ENCODE measurements around the gene MRPS30.
"Not testable (repeated sequence)": the region's sequence is repeated elsewhere in the genome, so short reads cannot be mapped to it uniquely, and the experiment has no call there.

MRPS30 gene

GRCh38 chr5:44814761-44815160, 6.0 kb downstream of the MRPS30 start:
- in situ Hi-C loops (cut with MboI; ENCODE audit: low sequenced_read_pairs) = no loop called here

GRCh38 chr5:44821164-44821563, 12.4 kb downstream of the MRPS30 start:
- in situ Hi-C loops (cut with MboI; ENCODE audit: low sequenced_read_pairs) = no loop called here

- in situ Hi-C loops (cut with MboI; ENCODE audit: low sequenced_read_pairs) = not testable (repeated sequence)
These were observed 15.9 kb downstream of the MRPS30 start for GRCh38 chr5:44824662-44825061.

GRCh38 chr5:44827681-44828080, 18.9 kb downstream of the MRPS30 start:
- in situ Hi-C loops (cut with MboI; ENCODE audit: low sequenced_read_pairs) = no loop called here

GRCh38 chr5:44828719-44829118, 20.0 kb downstream of the MRPS30 start:
- in situ Hi-C loops (cut with MboI; ENCODE audit: low sequenced_read_pairs) = no loop called here

GRCh38 chr5:44830951-44831350, 22.2 kb downstream of the MRPS30 start:
- in situ Hi-C loops (cut with MboI; ENCODE audit: low sequenced_read_pairs) = no loop called here

- in situ Hi-C loops (cut with MboI; ENCODE audit: low sequenced_read_pairs) = no loop called here
These were observed 24.5 kb downstream of the MRPS30 start for GRCh38 chr5:44833249-44833648.

- in situ Hi-C loops (cut with MboI; ENCODE audit: low sequenced_read_pairs) = no loop called here
These were observed 26.9 kb downstream of the MRPS30 start for GRCh38 chr5:44835693-44836092.

GRCh38 chr5:44839018-44839681, 30.4 kb downstream of the MRPS30 start:
- in situ Hi-C loops (cut with MboI; ENCODE audit: low sequenced_read_pairs) = no loop called here

GRCh38 chr5:44842496-44843282, 33.9 kb downstream of the MRPS30 start:
- in situ Hi-C loops (cut with MboI; ENCODE audit: low sequenced_read_pairs) = no loop called here

GRCh38 chr5:44844744-44845143, 36.0 kb downstream of the MRPS30 start:
- in situ Hi-C loops (cut with MboI; ENCODE audit: low sequenced_read_pairs) = no loop called here

- in situ Hi-C loops (cut with MboI; ENCODE audit: low sequenced_read_pairs) = no loop called here
These were observed 37.0 kb downstream of the MRPS30 start for GRCh38 chr5:44845777-44846176.

GRCh38 chr5:44847206-44847852, 38.6 kb downstream of the MRPS30 start:
- in situ Hi-C loops (cut with MboI; ENCODE audit: low sequenced_read_pairs) = no loop called here

GRCh38 chr5:44860267-44860666, 51.5 kb downstream of the MRPS30 start:
- in situ Hi-C loops (cut with MboI; ENCODE audit: low sequenced_read_pairs) = no loop called here

- in situ Hi-C loops (cut with MboI; ENCODE audit: low sequenced_read_pairs) = no loop called here
These were observed 54.1 kb downstream of the MRPS30 start for GRCh38 chr5:44862808-44863207.
